ENCODE measurements around the gene MYT1. TPM values are rescaled to one million over a fixed set of nuclear protein-coding genes. Genes with fewer than 3 reads are reported as not detected.

The MYT1 gene
- total and polyA plus RNA-seq, 2 of the 13 experiments (the other 11 are each of a cell fraction or from before 2014, with no cell fraction given), result 0.58 to 2.5 TPM

DNA sequence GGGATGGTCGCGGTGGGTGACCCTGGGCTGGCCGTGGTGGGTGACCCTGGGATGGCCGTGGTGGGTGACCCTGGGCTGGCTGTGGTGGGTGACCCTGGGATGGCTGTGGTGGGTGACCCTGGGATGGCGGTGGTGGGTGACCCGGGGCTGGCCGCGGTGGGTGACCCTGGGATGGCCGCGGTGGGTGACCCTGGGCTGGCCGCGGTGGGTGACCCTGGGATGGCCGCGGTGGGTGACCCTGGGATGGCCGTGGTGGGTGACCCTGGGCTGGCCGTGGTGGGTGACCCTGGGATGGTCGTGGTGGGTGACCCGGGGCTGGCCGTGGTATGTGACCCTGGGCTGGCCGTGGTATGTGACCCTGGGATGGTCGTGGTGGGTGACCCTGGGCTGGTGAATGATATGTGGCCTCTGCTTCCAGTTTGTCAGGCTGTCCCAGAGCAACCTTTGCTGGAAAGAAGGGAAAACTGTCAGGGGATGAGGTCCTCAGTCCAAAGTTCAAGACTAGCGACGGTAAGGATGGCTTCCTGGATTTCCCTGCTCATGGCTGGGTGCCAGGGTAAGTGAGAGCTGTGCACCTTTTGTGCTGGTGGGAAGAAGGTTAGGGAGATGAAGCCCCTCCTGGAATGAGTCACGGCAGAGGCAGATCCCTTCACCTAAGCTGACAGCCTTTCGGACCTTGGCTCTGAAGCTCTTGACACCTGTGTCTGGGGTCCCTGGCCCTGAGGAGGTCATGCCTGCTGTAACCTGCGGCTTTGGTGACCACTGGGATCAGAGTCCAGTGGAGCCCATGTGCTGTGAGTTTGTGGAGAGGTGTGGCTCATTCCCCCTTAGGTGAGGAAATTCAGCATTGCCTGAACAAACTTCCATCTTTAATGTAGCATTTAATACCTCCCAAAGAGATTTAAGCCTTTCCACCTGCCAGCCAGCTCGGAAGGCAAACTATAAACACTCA lies 72.2 kb downstream of the MYT1 start (continued):
- TF ChIP-seq POGK (CRISPR knock-in tag; conservative IDR thresholded peaks at IDR 0.05) (peak; percentile 89), GABPA (IDR thresholded peaks at IDR 0.05; ENCODE audit: low read depth, low read length) (no peak), GABPA (CRISPR knock-in tag; IDR thresholded peaks at IDR 0.05; ENCODE audit: low read depth) (no peak; the same call in 1 of the 2 replicates), ZNF367 (CRISPR knock-in tag; IDR thresholded peaks at IDR 0.05; ENCODE audit: borderline replicate concordance) (no peak), MAFK (conservative IDR thresholded peaks at IDR 0.05 in 1 of 2, IDR thresholded peaks at IDR 0.05 in 1 of 2; ENCODE audit: low read length in 2 of 2) (no peak), FOXO1 (CRISPR knock-in tag; IDR thresholded peaks at IDR 0.05) (0 out of 2 replicates have a peak, but pooled peaks have one; percentile 19), ZGPAT (CRISPR knock-in tag; IDR thresholded peaks at IDR 0.05) (peak; percentile 80), ZNF891 (CRISPR knock-in tag; IDR thresholded peaks at IDR 0.05) (peak; percentile 92), SIX4 (CRISPR knock-in tag; IDR thresholded peaks at IDR 0.05) (no peak), ZNF777 (CRISPR knock-in tag; IDR thresholded peaks at IDR 0.05) (0 out of 2 replicates have a peak, but pooled peaks have one; percentile 31), ZNF567 (CRISPR knock-in tag; IDR thresholded peaks at IDR 0.05; ENCODE audit: borderline replicate concordance) (no peak; the same call in 1 of the 2 replicates), SRF (IDR thresholded peaks at IDR 0.05; ENCODE audit: low read depth, low read length) (no peak), ZSCAN29 (CRISPR knock-in tag; conservative IDR thresholded peaks at IDR 0.05) (peak; percentile 93; the same call in 1 of the 2 replicates), CHCHD3 (CRISPR knock-in tag; IDR thresholded peaks at IDR 0.05) (no peak), NBN (conservative IDR thresholded peaks at IDR 0.05) (no peak), DMAP1 (CRISPR knock-in tag; IDR thresholded peaks at IDR 0.05) (peak; percentile 87), ZNF570 (CRISPR knock-in tag; IDR thresholded peaks at IDR 0.05; ENCODE audit: borderline replicate concordance) (no peak)
- TF ChIP-seq, protein P1, sequence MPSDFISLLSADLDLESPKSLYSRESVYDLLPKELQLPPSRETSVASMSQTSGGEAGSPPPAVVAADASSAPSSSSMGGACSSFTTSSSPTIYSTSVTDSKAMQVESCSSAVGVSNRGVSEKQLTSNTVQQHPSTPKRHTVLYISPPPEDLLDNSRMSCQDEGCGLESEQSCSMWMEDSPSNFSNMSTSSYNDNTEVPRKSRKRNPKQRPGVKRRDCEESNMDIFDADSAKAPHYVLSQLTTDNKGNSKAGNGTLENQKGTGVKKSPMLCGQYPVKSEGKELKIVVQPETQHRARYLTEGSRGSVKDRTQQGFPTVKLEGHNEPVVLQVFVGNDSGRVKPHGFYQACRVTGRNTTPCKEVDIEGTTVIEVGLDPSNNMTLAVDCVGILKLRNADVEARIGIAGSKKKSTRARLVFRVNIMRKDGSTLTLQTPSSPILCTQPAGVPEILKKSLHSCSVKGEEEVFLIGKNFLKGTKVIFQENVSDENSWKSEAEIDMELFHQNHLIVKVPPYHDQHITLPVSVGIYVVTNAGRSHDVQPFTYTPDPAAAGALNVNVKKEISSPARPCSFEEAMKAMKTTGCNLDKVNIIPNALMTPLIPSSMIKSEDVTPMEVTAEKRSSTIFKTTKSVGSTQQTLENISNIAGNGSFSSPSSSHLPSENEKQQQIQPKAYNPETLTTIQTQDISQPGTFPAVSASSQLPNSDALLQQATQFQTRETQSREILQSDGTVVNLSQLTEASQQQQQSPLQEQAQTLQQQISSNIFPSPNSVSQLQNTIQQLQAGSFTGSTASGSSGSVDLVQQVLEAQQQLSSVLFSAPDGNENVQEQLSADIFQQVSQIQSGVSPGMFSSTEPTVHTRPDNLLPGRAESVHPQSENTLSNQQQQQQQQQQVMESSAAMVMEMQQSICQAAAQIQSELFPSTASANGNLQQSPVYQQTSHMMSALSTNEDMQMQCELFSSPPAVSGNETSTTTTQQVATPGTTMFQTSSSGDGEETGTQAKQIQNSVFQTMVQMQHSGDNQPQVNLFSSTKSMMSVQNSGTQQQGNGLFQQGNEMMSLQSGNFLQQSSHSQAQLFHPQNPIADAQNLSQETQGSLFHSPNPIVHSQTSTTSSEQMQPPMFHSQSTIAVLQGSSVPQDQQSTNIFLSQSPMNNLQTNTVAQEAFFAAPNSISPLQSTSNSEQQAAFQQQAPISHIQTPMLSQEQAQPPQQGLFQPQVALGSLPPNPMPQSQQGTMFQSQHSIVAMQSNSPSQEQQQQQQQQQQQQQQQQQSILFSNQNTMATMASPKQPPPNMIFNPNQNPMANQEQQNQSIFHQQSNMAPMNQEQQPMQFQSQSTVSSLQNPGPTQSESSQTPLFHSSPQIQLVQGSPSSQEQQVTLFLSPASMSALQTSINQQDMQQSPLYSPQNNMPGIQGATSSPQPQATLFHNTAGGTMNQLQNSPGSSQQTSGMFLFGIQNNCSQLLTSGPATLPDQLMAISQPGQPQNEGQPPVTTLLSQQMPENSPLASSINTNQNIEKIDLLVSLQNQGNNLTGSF (CRISPR knock-in tag; IDR thresholded peaks at IDR 0.05), result no peak
- TF ChIP-seq, protein P2, sequence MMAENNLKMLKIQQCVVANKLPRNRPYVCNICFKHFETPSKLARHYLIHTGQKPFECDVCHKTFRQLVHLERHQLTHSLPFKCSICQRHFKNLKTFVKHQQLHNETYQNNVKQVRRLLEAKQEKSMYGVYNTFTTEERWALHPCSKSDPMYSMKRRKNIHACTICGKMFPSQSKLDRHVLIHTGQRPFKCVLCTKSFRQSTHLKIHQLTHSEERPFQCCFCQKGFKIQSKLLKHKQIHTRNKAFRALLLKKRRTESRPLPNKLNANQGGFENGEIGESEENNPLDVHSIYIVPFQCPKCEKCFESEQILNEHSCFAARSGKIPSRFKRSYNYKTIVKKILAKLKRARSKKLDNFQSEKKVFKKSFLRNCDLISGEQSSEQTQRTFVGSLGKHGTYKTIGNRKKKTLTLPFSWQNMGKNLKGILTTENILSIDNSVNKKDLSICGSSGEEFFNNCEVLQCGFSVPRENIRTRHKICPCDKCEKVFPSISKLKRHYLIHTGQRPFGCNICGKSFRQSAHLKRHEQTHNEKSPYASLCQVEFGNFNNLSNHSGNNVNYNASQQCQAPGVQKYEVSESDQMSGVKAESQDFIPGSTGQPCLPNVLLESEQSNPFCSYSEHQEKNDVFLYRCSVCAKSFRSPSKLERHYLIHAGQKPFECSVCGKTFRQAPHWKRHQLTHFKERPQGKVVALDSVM (CRISPR knock-in tag; IDR thresholded peaks at IDR 0.05), result no peak

Data from HepG2 (cell line).